HepG2 (cell line): Measurements from ENCODE around the gene ITM2B. TPM values are rescaled to one million over a fixed set of nuclear protein-coding genes. Genes with fewer than 3 reads are reported as not detected.

Source experiments
- BORCS8-MEF2B ChIP-seq: sonication (generic); formaldehyde crosslinking; IDR thresholded peaks from 2 replicates; pipeline ENCODE4 v1.8.0; 2022; ENCODE audit warnings: mild to moderate bottlenecking, missing genetic modification reagents
- KAT8 ChIP-seq: IDR thresholded peaks from 2 replicates; pipeline ENCODE4 v1.6.1; 2016; ENCODE audit warnings: missing genetic modification reagents, missing compliant biosample characterization
- RARA ChIP-seq: IDR thresholded peaks from 2 replicates; pipeline ENCODE4 v1.6.1; 2016; ENCODE audit warnings: missing genetic modification reagents, missing compliant biosample characterization
- SIX1 ChIP-seq: sonication (generic); formaldehyde crosslinking; IDR thresholded peaks from 2 replicates; pipeline ENCODE4 v1.4.0; 2020; ENCODE audit warnings: missing genetic modification reagents, borderline replicate concordance
- SOX13 ChIP-seq, 3 experiments: fragments of 450-650 bp in 1 of 3; sonication (generic) in 1 of 3; formaldehyde crosslinking in 1 of 3; IDR thresholded peaks in 2 of 3; conservative IDR thresholded peaks in 1 of 3; 2 replicates each; pipeline versions ENCODE4 v1.5.0 to v1.6.1; 2016 to 2020; ENCODE audit warnings: antibody characterized with exemption in 1 of 3, mild to moderate bottlenecking in 1 of 3, missing compliant biosample characterization in 1 of 3, missing genetic modification reagents in 1 of 3, moderate library complexity in 1 of 3
- TBP ChIP-seq: sonication (generic); formaldehyde crosslinking; IDR thresholded peaks from 2 replicates; pipeline ENCODE4 v1.5.0; 2020; ENCODE audit warnings: missing genetic modification reagents
- ZKSCAN5 ChIP-seq: sonication (generic); formaldehyde crosslinking; IDR thresholded peaks from 2 replicates; pipeline ENCODE4 v1.5.1; 2020; ENCODE audit warnings: mild to moderate bottlenecking, missing genetic modification reagents
- ZNF552 ChIP-seq: sonication (generic); formaldehyde crosslinking; IDR thresholded peaks from 2 replicates; pipeline ENCODE4 v1.9.0; 2022; ENCODE audit warnings: missing genetic modification reagents, mild to moderate bottlenecking, borderline replicate concordance
- ZNF556 ChIP-seq: sonication (generic); formaldehyde crosslinking; IDR thresholded peaks from 2 replicates; pipeline ENCODE4 v1.4.0; 2020; ENCODE audit warnings: mild to moderate bottlenecking, missing genetic modification reagents, borderline replicate concordance
- ZNF768 ChIP-seq: sonication (generic); formaldehyde crosslinking; IDR thresholded peaks from 2 replicates; pipeline ENCODE4 v1.4.0; 2020; ENCODE audit warnings: missing genetic modification reagents
- polyA plus RNA-seq, 8 experiments: library from polyadenylated mRNA; depleted of rRNA in 3 of 8; stranded (reverse) in 7 of 8; unstranded in 1 of 8; fragments of >200 nt; fragmentation: Illumina TruSeq in 4 of 8; extraction: Trizol in 4 of 8; gene quantifications; 2 replicates each; pipeline versions ENCODE4 v1.2.1 to v1.2.3, GENCODE V29; 2011 to 2016; ENCODE audit warnings: low read depth in 4 of 8, missing spikeins in 1 of 8, mixed read lengths in 1 of 8; ENCODE audit not compliant: insufficient read depth in 1 of 8
- total RNA-seq, 5 experiments: library from RNA; depleted of rRNA; stranded (reverse); fragments of >200 nt; fragmentation: Illumina TruSeq; extraction: Trizol; gene quantifications; 2 replicates each; pipeline ENCODE4 v1.2.3, GENCODE V29; 2016; ENCODE audit warnings: low read depth in 1 of 5
- TF ChIP-seq, protein P1 (sequence below): sonication (generic); formaldehyde crosslinking; IDR thresholded peaks from 2 replicates; pipeline ENCODE4 v1.4.0; 2020; ENCODE audit warnings: mild to moderate bottlenecking, missing genetic modification reagents
- TF ChIP-seq, protein P2 (sequence below): IDR thresholded peaks from 2 replicates; pipeline ENCODE4 v1.4.0; 2020; ENCODE audit warnings: mild to moderate bottlenecking, missing genetic modification reagents
- TF ChIP-seq, protein P3 (sequence below): sonication (generic); formaldehyde crosslinking; IDR thresholded peaks from 2 replicates; pipeline ENCODE4 v1.4.0; 2020; ENCODE audit warnings: mild to moderate bottlenecking, missing genetic modification reagents
- TF ChIP-seq, protein P4 (sequence below): sonication (generic); formaldehyde crosslinking; IDR thresholded peaks from 2 replicates; pipeline ENCODE4 v1.4.0; 2020; ENCODE audit warnings: mild to moderate bottlenecking, missing genetic modification reagents
- TF ChIP-seq, protein P5 (sequence below): sonication (generic); formaldehyde crosslinking; IDR thresholded peaks from 2 replicates; pipeline ENCODE4 v1.8.0; 2022; ENCODE audit warnings: mild to moderate bottlenecking, missing genetic modification reagents, borderline replicate concordance

ITM2B gene
- total and polyA plus RNA-seq, 2 of the 13 experiments (the other 11 are each of a cell fraction or from before 2014, with no cell fraction given) = 158 to 373 TPM

DNA sequence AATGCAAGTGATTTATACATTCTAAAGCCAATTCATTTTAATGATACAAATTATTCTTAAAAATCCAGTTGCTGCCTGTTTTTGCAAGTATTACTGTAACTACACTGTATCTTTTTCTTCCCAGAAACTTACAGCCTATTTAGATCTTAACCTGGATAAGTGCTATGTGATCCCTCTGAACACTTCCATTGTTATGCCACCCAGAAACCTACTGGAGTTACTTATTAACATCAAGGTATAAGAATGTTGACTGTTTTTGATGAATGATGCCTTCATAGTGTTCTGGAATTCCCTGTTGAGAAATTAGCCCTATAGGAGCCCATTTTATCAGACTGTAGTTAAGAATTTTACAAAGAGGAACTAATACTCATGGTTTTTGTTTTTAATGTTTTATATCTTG is 25.0 kb downstream of the ITM2B start (continued):
- TF ChIP-seq BORCS8-MEF2B (CRISPR knock-in tag) (no peak), KAT8 (CRISPR knock-in tag) (0 out of 2 replicates have a peak, but pooled peaks have one; percentile 27), TBP (CRISPR knock-in tag) (no peak), SIX1 (CRISPR knock-in tag) (peak; percentile 80; the same call in 1 of the 2 replicates), ZKSCAN5 (CRISPR knock-in tag) (no peak), ZNF552 (CRISPR knock-in tag) (no peak), ZNF556 (CRISPR knock-in tag) (no peak), SOX13 (IDR thresholded peaks at IDR 0.05) (no peak), SOX13 (CRISPR knock-in tag; conservative IDR thresholded peaks at IDR 0.05 in 1 of 2, IDR thresholded peaks at IDR 0.05 in 1 of 2) (peak in 1 of 2 experiments; percentile 93; a peak in 2 of 4 replicates), ZNF768 (CRISPR knock-in tag) (no peak), RARA (CRISPR knock-in tag) (no peak)
- TF ChIP-seq, protein P1, sequence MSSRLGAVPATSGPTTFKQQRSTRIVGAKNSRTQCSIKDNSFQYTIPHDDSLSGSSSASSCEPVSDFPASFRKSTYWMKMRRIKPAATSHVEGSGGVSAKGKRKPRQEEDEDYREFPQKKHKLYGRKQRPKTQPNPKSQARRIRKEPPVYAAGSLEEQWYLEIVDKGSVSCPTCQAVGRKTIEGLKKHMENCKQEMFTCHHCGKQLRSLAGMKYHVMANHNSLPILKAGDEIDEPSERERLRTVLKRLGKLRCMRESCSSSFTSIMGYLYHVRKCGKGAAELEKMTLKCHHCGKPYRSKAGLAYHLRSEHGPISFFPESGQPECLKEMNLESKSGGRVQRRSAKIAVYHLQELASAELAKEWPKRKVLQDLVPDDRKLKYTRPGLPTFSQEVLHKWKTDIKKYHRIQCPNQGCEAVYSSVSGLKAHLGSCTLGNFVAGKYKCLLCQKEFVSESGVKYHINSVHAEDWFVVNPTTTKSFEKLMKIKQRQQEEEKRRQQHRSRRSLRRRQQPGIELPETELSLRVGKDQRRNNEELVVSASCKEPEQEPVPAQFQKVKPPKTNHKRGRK = no peak
- TF ChIP-seq, protein P2, sequence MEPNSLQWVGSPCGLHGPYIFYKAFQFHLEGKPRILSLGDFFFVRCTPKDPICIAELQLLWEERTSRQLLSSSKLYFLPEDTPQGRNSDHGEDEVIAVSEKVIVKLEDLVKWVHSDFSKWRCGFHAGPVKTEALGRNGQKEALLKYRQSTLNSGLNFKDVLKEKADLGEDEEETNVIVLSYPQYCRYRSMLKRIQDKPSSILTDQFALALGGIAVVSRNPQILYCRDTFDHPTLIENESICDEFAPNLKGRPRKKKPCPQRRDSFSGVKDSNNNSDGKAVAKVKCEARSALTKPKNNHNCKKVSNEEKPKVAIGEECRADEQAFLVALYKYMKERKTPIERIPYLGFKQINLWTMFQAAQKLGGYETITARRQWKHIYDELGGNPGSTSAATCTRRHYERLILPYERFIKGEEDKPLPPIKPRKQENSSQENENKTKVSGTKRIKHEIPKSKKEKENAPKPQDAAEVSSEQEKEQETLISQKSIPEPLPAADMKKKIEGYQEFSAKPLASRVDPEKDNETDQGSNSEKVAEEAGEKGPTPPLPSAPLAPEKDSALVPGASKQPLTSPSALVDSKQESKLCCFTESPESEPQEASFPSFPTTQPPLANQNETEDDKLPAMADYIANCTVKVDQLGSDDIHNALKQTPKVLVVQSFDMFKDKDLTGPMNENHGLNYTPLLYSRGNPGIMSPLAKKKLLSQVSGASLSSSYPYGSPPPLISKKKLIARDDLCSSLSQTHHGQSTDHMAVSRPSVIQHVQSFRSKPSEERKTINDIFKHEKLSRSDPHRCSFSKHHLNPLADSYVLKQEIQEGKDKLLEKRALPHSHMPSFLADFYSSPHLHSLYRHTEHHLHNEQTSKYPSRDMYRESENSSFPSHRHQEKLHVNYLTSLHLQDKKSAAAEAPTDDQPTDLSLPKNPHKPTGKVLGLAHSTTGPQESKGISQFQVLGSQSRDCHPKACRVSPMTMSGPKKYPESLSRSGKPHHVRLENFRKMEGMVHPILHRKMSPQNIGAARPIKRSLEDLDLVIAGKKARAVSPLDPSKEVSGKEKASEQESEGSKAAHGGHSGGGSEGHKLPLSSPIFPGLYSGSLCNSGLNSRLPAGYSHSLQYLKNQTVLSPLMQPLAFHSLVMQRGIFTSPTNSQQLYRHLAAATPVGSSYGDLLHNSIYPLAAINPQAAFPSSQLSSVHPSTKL (CRISPR knock-in tag) = peak; percentile 78
- TF ChIP-seq, protein P3, sequence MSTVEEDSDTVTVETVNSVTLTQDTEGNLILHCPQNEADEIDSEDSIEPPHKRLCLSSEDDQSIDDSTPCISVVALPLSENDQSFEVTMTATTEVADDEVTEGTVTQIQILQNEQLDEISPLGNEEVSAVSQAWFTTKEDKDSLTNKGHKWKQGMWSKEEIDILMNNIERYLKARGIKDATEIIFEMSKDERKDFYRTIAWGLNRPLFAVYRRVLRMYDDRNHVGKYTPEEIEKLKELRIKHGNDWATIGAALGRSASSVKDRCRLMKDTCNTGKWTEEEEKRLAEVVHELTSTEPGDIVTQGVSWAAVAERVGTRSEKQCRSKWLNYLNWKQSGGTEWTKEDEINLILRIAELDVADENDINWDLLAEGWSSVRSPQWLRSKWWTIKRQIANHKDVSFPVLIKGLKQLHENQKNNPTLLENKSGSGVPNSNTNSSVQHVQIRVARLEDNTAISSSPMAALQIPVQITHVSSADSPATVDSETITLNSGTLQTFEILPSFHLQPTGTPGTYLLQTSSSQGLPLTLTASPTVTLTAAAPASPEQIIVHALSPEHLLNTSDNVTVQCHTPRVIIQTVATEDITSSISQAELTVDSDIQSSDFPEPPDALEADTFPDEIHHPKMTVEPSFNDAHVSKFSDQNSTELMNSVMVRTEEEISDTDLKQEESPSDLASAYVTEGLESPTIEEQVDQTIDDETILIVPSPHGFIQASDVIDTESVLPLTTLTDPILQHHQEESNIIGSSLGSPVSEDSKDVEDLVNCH = no peak
- TF ChIP-seq, protein P4, sequence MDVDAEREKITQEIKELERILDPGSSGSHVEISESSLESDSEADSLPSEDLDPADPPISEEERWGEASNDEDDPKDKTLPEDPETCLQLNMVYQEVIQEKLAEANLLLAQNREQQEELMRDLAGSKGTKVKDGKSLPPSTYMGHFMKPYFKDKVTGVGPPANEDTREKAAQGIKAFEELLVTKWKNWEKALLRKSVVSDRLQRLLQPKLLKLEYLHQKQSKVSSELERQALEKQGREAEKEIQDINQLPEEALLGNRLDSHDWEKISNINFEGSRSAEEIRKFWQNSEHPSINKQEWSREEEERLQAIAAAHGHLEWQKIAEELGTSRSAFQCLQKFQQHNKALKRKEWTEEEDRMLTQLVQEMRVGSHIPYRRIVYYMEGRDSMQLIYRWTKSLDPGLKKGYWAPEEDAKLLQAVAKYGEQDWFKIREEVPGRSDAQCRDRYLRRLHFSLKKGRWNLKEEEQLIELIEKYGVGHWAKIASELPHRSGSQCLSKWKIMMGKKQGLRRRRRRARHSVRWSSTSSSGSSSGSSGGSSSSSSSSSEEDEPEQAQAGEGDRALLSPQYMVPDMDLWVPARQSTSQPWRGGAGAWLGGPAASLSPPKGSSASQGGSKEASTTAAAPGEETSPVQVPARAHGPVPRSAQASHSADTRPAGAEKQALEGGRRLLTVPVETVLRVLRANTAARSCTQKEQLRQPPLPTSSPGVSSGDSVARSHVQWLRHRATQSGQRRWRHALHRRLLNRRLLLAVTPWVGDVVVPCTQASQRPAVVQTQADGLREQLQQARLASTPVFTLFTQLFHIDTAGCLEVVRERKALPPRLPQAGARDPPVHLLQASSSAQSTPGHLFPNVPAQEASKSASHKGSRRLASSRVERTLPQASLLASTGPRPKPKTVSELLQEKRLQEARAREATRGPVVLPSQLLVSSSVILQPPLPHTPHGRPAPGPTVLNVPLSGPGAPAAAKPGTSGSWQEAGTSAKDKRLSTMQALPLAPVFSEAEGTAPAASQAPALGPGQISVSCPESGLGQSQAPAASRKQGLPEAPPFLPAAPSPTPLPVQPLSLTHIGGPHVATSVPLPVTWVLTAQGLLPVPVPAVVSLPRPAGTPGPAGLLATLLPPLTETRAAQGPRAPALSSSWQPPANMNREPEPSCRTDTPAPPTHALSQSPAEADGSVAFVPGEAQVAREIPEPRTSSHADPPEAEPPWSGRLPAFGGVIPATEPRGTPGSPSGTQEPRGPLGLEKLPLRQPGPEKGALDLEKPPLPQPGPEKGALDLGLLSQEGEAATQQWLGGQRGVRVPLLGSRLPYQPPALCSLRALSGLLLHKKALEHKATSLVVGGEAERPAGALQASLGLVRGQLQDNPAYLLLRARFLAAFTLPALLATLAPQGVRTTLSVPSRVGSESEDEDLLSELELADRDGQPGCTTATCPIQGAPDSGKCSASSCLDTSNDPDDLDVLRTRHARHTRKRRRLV (CRISPR knock-in tag) = no peak
- TF ChIP-seq, protein P5, sequence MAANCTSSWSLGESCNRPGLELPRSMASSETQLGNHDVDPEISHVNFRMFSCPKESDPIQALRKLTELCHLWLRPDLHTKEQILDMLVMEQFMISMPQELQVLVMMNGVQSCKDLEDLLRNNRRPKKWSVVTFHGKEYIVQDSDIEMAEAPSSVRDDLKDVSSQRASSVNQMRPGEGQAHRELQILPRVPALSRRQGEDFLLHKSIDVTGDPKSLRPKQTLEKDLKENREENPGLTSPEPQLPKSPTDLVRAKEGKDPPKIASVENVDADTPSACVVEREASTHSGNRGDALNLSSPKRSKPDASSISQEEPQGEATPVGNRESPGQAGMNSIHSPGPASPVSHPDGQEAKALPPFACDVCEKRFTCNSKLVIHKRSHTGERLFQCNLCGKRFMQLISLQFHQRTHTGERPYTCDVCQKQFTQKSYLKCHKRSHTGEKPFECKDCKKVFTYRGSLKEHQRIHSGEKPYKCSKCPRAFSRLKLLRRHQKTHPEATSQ (CRISPR knock-in tag) = no peak
